Stimulated activated CD8-positive, alpha-beta memory T cell treated with anti-CD3 and anti-CD28 coated beads, Interleukin-15, amount 100 ng/mL, for 48 hours (primary cell): ENCODE data around the gene TEDC1.

Source experiments
- DNase-seq, 2 donors: peaks; one replicate each; pipeline ENCODE4 v3.0.0-alpha.2; 2020; ENCODE audit warnings: low read depth in 2 of 2

TEDC1 gene

DNA sequence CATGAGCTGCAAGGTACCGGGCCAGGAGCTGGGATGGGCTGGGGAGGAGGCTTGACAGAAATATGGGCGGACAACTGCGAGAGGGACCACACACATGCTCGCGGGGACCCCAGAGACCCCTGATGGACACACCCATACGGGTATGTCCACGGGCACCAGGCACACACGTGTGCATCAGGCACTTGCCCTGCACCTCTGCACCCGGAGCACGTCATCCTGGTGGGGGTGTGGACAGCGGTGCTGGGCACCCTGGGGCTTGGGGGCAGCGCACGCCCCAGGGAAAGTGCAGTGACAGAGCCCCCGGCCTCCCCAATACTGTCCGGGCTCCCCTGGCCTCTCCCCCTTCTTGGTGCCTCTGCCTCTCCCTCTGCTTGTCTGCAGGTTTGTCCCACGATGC is 6.1 kb upstream of the TEDC1 start:
- DNase-seq = no peak

DNA sequence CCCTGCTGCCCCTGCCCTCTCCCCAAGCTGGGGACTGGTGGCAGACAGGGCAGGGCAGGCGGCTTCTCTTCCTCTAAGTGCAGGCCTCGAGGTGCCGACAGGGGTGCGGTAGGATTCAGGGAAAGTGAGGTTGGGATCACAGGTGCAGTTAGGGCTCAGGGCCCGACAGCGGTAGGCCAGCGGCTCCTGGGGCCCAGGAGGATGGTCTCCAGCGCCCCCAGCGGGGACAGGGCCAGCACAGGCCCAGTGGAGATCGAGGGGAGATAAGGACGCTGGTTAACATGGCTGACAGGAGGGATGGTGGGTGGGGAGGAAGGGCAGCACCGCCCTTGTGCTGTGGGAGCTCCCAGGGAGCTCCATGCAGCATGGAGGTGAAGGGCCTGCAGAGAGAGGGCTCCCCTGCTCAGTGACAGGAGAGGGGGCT is 5.3 kb upstream of the TEDC1 start:
- DNase-seq = no peak

DNA sequence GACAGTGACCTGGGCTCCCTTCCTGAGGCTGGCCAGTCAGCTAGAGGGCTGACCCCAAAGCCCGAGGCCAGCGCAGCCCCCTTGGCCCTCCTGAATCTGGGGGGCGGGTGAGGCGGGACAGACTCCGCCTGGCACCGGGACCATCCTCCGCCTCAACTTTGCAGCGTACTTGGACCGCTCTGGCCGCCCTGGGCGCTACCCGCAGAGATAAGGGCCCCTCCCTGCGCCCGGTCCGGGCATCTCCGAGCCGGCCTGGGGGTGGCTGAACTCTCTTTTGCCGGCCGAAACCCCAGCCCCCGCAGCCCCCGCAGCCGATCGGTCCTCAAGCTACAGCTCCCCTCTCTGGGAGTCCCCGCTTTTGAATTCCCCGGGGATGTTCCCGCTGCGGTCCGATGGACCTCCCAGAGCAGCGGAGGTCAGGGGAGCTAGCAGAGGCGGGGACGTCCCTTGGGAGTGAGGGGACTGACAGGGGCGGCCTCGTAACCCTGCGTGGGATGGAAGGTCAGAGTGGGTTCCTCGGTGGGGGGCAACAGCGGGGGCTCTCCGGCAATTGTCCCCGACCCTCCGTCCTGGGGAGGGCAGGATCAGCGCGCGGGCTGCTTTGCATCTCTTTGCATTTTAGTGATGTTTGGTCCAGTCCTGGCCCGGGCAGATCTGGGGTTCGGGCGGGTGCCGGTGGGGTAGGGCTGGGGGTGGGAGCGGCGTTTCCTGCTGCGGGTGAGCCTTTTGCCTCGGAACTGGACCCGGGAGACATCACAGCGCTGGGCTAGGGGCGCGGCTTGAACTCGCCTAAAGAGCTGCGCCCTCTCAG is 4.7 kb upstream of the TEDC1 start, which contains the start of gene CRIP1:
Gene CRIP1 (plus strand): TSS at position 724 of the 811 bp plus-strand sequence. CDS start 374 bp downstream, outside the sequence.
- no peak for DNase-seq

DNA sequence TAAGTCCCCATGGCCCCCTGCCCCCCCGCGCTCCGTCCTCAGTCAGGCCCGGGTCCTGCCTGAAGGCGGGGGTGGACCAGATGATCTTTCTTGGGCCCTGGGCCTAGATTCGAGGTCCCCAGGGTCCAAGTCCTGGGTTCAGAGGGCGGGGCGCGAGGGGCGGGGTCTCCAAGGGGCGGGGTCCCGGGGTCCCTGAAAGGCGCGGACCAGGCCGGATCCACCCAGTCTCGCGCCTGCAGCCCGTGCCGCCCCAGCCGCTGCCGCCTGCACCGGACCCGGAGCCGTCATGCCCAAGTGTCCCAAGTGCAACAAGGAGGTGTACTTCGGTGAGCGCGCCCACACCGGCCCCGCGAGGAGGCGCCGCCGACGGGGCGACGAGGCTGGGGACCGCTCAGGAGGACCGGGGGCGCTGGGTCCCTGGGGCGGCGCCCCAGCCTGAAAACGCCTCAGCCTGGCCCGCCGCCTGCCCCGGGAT is 4.0 kb upstream of the TEDC1 start:
- DNase-seq = peak in 1 of 2 donors; percentile 17

DNA sequence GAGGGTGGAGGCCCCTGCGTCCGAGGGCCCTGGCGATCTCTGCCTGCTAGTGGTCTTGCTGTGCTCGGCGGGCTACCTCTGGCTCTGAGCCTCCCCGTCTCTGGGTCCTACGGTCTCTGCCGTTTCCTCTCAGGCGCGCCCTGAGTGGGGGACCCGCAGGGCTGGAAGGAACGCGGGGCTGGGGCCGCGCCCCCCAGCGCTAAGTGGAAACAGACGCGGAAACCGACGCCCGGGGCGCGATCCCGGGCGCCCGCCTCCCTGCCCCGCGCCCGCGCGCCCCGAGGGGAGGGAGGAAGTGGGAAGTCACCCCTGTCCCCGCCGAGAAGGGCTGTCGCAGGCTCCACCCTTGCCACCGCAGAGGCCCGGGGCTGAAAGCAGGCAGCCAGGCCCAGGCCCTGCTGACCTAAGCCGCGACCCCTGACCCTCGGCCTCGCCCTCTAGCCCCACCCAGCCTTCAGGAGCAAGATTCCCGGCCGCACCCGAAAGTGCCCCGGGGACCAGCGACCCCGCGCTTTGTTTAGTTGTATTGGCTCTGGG is 3.5 kb upstream of the TEDC1 start:
- peak in 1 of 2 donors; percentile 43 for DNase-seq

DNA sequence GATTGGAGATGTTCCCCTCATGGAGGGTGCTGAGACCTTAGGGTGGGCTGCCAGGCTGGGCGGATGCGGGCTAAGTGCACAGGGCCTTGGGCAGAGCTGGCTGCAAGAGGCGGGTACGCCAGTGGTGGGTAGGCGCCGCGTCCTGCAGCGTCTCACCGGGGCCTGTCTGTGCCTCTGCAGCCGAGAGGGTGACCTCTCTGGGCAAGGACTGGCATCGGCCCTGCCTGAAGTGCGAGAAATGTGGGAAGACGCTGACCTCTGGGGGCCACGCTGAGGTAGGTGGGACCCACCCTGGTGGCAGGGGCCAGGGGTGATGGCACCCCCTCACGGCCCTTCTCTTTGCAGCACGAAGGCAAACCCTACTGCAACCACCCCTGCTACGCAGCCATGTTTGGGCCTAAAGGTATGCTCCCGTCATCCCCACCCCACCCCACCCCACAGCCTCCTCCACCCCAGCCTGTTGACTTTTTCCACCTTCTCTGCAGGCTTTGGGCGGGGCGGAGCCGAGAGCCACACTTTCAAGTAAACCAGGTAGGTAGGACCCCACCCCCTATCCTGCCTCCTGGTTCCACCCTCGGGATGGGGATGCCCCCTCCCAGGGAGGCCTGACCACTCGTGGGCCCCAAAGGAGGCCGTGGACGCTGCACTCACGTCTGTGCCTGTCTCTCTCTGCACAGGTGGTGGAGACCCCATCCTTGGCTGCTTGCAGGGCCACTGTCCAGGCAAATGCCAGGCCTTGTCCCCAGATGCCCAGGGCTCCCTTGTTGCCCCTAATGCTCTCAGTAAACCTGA is 2.9 kb upstream of the TEDC1 start:
- DNase-seq = no peak

DNA sequence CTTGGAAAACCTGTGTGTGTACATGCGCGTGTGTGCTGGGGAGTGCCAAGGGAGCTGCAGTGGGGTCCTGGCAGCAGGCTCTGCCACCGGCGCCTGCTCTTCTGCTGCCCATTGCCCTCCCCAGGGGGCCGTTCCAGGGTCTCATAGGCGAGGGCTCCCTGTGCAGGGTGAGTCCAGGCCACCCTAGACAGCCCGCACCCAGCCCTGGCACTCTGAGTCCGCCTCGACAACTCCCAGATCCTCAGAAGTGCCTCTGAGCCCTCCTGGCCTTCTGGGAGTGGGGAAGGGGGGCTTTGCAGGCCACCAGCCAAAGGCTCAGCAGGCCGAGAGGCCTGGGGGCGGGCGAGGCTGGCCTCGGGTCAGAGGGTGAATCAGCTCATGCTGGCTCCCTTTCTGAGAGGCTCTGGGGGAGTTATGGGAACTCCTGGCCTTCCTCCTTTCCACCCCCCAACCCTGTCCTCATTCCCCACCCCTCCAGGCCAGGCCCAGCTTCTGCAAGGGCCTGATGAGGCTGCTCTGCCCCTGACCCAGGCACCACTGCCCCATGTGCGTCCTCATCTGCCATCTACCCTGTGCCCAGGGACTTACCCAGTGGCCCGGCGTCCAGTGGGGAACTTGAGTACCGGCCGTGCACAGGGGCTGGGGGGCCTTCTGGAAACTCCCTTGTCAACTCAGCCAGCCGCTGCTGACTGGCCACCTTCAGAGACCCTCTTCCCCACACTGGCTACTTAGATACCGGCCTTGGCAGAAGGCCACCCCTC is 2.1 kb upstream of the TEDC1 start:
- DNase-seq = no peak

DNA sequence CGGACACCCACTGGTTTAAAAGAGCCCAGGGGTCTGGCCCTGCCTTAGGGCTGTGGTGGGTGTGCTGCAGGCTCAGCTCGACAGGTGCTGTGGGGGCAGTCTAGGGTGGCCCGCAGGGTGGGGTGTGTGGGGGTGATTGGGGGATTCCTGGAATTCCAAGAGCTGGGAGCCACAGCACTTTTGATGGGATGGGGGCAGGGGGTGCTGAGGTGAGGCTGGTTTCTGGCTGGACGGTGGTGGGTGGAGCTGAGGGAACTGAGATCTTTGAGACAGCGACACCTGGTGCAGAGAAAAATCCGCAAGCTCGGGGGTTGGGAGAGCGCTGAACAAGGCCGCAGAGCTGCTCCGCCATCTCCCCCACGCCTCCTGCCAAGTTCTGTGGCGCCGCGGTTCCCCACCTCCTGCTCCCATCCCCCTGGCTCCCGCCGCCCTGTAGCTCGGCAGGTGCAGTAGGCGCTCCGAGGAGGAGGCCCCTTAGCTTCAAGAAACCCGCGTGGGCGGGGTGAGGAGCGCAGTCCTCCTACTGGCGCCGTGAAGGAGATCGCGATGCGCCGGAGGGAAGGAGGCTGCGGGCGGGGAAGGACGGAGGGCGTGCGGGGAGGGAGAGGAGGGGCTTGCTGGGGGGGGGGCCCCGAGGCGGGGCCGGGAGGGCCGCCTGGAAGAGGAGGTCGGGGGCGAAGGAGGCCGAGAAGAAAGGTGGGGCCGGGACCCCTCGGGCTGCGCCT is 1.3 kb upstream of the TEDC1 start:
- peak; percentile 73 to 81 for DNase-seq

DNA sequence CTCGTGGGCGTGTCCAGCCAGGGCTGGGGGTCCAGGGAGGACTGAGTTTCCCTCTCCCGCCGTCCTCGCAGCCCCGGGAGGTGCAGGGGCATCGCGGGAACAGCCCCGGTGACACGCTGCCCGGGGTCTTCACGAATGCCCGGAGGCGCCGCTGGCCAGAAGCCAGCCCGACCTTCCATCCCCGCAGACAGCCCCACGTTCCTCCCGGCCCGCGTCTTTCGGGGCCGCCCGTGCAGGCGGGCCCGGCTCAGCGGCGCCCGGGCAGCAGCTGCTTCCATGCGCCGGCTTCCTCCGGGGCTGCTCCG is 827 bp upstream of the TEDC1 start:
- DNase-seq = no peak

DNA sequence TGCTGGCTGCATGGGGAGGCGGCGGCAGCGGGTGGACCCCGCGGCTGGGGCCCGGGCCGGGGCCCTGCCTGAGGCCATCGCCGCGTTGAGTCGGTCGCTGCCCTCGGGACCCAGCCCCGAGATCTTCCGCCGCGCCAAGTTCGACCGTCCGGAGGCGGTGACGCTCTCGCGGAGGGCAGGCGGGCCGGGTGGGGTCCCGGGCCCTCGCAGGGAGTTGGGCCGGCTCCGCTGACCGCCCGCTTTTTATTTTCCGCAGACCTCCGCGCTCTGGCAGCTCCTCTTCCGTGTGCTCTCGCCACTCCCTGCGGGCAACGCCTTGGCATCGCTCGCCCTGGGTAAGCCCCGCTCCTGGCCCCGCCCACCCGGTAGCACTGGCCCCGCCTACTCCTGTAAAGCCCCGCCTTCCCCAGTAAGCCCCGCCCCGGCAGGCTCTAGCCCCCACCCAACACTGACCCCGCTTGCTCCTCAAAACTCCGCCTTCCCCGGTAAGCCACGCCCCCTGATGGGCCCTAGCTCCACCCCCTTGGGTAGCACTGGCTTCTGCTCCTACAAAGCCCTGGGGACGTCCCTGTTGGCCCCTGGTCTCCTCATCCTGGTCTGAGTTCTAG is 424 bp downstream of the TEDC1 start:
- peak; percentile 84 for DNase-seq

DNA sequence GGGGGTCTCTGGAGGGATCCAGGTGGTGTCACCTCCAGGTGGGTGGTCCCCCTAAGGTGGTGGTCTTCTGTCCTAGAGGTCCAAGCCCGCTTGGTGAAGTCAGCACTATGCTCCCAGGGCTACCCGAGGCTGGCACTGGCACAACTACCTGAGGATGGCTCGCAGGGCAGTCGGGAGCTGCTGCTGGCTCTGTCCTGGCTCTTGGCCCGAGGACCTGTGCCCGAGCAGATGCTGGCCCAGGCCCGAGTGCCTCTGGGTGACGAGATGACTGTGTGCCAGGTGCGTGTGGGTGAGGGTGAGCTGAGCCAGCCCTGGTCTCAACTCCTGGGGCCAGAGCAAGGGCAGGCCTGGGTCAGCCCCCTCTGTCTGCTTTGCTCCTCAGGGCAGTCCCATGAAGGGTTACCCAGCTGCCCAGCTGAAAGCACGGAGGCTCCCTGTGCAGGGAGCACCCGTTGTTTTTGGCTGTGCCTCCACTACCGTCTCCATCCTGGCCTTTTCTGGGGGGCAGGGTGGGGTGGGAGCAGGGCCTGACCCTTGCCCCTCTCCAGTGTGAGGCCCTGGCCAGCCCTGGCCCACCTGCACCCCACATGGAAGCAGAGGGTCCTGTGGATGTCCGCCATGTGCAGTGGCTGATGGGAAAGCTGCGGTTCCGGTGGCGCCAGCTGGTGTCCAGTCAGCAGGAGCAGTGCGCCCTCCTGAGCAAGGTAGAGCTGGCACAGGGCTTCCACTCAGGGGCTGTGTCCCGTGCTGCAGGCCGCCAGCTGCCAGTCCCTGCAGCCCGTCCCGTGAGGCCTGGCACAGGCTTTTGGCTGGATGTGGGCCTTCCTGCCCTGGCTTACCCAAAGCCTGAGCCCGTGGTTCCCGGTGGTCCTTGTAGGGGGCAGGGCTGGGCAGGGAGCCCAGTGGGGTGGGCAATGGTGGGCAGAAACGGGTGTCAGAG is 1.3 kb downstream of the TEDC1 start:
- DNase-seq = no peak

DNA sequence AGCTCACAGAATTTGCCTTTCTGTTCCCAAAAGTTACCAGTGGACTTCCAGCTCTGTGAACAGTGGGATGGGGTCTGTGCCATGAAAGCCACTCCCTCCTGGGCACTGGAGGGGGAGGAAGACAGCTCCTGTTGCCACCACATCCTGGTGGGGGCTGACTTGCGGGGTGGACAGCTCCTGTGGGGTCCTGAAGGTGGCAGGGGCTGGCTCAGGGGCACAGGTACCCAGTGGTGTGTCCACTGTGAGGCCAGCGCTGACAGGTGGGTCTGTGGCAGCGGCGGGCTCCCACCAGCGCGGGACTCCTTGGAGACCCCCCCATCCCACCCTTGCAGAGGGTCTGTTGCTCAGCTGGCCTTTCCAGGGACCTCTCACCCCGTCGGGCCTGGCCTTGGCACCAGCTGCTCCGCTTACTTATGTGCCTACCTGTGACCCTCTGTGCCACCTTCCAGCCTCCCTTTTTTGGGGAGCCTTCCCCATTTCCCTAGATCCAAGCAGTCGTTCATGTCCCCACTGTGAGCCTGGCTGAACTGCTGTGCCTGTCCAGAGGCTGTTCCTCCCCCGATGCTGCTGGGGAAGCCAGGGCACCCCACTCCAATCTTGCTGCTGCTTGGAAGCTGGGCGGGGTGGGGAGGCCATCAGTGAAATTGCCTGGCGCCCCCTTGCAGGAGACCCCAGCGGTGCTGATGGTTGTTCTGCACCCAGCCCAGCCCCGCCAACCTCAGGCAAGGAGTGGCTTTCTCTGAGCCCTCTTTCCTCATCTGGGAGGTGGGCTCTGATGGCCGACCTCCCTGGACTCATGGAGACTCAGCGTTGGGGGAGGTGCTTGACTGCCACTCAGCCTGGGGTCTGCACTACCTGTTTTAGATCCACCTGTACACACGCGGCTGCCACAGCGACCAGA is 2.2 kb downstream of the TEDC1 start:
- no peak for DNase-seq

DNA sequence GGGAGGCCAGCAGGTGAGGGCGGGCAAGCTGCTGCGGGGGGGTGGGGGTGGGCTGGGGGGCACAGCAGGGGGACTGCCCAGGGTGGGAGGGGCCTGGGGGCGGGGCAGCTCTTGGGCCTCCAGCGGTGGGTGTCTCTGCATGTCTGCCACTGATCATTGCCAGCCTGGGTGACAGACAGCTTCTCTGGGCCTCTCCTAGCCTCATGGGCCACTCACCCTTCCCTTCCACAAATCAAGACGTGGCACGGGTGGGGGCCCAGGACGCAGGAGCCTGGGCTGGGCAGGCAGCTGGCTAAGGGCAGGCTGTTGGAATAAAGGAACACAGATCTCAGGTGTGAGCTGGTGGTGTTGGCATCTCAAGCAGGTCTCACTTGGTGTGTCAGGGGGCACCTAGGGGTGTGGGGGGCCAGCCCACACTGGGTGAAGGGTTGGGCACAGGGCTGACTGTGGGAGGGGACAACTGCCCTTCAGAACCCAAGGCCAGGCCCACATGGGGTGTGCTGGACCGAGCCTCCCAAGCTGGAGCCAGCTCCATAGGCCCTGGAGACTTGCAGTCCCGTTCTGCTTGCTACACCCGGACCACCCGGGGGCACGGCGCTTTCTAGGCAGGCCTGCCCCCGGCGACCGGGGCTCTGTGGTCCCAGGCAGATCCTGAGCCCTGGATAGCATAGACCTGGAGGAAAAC is 3.0 kb downstream of the TEDC1 start:
- DNase-seq = no peak

DNA sequence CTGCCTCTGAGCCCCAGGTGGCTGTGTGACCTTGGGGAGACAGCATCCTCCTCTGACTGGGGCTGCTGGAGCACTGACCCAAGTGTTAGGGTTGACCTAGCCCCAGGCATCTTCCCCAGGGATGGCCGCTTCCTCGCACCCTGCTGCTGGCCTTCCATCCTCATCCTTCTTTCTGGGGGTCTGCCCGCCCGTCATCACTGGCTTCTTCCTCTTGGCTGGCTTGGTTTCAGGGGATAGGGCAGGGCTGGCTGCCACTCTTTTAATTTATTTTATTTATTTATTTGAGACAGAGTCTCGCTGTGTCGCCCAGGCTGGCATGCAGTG is 3.5 kb downstream of the TEDC1 start:
- DNase-seq = no peak

DNA sequence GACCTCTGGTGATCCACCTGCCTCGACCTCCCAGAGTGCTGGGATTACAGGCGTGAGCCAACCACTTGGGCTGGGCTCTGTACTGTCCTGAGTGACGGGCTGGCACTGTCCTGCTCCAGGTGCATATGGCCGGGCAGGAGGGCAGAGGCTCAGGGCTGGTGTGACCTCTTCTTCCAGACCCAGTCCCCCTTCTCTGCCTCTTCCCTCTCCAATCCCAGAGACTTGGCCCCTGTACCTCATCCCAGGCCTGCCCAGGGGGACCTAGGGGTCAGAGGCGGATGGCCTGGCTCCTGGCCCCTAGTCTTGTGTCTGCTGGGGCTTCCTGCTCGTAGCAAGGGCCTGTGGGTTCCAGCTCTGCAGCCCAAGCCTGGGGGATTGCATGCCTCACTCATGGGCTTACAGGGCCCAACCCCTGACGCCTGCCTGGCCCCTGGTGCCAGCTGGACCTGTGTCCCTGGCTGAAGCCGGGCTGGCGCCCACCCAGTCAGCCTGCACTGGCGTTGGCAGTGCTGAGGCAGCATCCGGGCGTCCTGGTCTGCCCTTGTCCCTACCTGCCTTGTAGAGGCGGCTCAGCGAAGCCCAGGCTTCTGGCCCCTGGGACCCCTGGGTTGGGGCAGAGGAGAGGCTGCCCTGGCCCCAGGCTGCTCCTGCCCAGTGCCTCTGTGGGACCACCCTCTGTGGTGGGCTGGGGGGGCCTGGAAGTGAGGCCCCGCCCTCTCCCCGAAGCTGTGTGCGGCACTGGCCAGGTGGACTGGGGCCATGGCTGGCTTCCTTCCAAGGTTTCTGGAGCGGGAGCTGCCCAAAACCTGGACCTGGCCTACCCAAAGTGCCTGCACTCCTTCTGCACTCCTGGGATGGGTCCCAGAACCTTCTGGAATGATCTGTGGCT is 4.3 kb downstream of the TEDC1 start:
- DNase-seq = no peak

DNA sequence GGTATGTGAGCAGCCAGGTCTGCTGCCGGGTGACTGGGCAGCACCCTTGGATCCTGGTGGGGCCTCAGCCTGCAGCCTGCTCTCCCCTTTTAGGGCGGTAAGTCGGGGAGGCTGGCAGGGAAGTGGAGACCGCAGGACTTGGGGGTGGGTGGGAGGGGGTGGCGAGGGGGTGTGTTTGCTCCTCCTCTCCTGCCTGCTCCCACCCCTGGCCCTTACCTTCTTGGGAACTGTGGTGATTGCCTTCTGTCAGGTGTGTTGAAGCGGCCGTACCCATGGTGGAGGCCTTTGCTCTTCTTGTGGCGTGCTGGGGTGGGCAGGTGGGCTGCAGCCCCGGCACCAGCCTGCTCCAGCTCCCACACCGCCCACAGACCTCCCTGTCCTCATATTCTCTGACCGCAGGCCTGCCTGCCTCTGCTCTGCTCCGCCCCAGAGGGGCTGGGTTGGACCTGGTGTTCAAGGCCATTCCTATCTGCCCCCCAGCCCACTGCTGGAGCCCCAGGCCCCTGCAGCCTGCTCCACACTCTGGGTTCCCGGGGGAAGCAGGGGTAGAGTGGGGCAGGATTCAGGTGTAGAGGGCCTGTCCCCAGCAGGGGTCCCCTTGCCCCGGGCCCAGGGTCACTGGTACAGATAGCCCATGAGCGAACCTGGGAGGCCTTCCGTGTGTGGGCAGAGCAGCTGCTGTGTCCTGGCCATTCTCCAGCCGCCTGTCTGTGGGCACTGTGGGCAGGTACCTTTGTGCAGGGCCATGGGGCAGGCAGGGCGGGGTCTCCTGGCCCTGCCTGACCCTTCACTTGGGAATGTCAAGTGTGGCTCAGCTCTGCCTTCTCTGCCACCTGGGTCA is 5.2 kb downstream of the TEDC1 start:
- no peak for DNase-seq
